Epidermal melanocyte (primary cell): ENCODE results near the gene NTM.

Experiments
- DNase-seq: peaks from one replicate; pipeline ENCODE4 v3.0.0; 2011; ENCODE audit warnings: low spot score; ENCODE audit not compliant: insufficient read length

The NTM gene

GRCh38 chr11:131546218-131546895, 175.9 kb downstream of the NTM start:
- no peak for DNase-seq

- no peak for DNase-seq
These were observed 178.7 kb downstream of the NTM start for GRCh38 chr11:131549099-131549498.

- DNase-seq = no peak
These were observed 179.4 kb downstream of the NTM start for GRCh38 chr11:131549770-131550169.

GRCh38 chr11:131560287-131560686, 189.9 kb downstream of the NTM start:
- no peak for DNase-seq

- no peak for DNase-seq
These were observed 191.1 kb downstream of the NTM start for GRCh38 chr11:131561501-131561900.

GRCh38 chr11:131561972-131562371, 191.6 kb downstream of the NTM start:
- DNase-seq = no peak

- DNase-seq = no peak
These were observed 197.9 kb downstream of the NTM start for GRCh38 chr11:131568318-131568717.

GRCh38 chr11:131571571-131571970, 201.2 kb downstream of the NTM start:
- DNase-seq = no peak

- DNase-seq = no peak
These were observed 202.0 kb downstream of the NTM start for GRCh38 chr11:131572423-131572822.

GRCh38 chr11:131579932-131580387, 209.5 kb downstream of the NTM start:
- DNase-seq = no peak

- no peak for DNase-seq
These were observed 210.1 kb downstream of the NTM start for GRCh38 chr11:131580476-131580875.

- no peak for DNase-seq
These were observed 210.6 kb downstream of the NTM start for GRCh38 chr11:131581046-131581445.

GRCh38 chr11:131582021-131582525, 211.7 kb downstream of the NTM start:
- DNase-seq = no peak

- DNase-seq = no peak
These were observed 213.0 kb downstream of the NTM start for GRCh38 chr11:131583421-131583820.

GRCh38 chr11:131583938-131584337, 213.5 kb downstream of the NTM start:
- no peak for DNase-seq

- no peak for DNase-seq
These were observed 214.6 kb downstream of the NTM start for GRCh38 chr11:131584785-131585592.

- DNase-seq = no peak
These were observed 217.6 kb downstream of the NTM start for GRCh38 chr11:131588057-131588456.

GRCh38 chr11:131591051-131591461, 220.6 kb downstream of the NTM start:
- DNase-seq = no peak

GRCh38 chr11:131592152-131592551, 221.7 kb downstream of the NTM start:
- no peak for DNase-seq

- no peak for DNase-seq
These were observed 222.3 kb downstream of the NTM start for GRCh38 chr11:131592734-131593133.

- no peak for DNase-seq
These were observed 222.9 kb downstream of the NTM start for GRCh38 chr11:131593301-131593700.

GRCh38 chr11:131595797-131596196, 225.4 kb downstream of the NTM start:
- no peak for DNase-seq

GRCh38 chr11:131597890-131598289, 227.5 kb downstream of the NTM start:
- no peak for DNase-seq
